Skeletal muscle cell (primary cell): ENCODE measurements around the gene PSMG4.

ENCODE experiments used
- DNase-seq: peaks from one replicate; pipeline ENCODE4 v3.0.0-alpha.2; 2010; ENCODE audit warnings: low read depth
- H3K4me3 ChIP-seq: 2 replicates; pipeline ENCODE4 v1.5.1; 2011; ENCODE audit warnings: low read depth, mild to moderate bottlenecking, control low read depth, low read length, moderate library complexity

The PSMG4 gene

GRCh38 chr6:3269281-3269975 is 10.7 kb downstream of the PSMG4 start:
- no peak for DNase-seq
- no peak overlapping the region for H3K4me3 ChIP-seq

GRCh38 chr6:3270258-3270657 is 11.5 kb downstream of the PSMG4 start:
- no peak overlapping the region for H3K4me3 ChIP-seq
- DNase-seq = no peak

- DNase-seq = no peak
These were observed 13.0 kb downstream of the PSMG4 start for GRCh38 chr6:3271756-3272155.

GRCh38 chr6:3272911-3273547 is 14.3 kb downstream of the PSMG4 start:
- H3K4me3 ChIP-seq = no peak overlapping the region
- DNase-seq = no peak

More at GRCh38 chr6:3271756-3272155, 13.0 kb downstream of the PSMG4 start:
- H3K4me3 ChIP-seq = no peak overlapping the region

GRCh38 chr6:3273707-3274521 is 15.2 kb downstream of the PSMG4 start:
- DNase-seq = no peak

GRCh38 chr6:3276174-3277167 is 17.7 kb downstream of the PSMG4 start:
- DNase-seq = no peak
- no peak overlapping the region for H3K4me3 ChIP-seq

More at GRCh38 chr6:3273707-3274521, 15.2 kb downstream of the PSMG4 start:
- H3K4me3 ChIP-seq = no peak overlapping the region

- no peak for DNase-seq
- no peak overlapping the region for H3K4me3 ChIP-seq
These were observed 18.5 kb downstream of the PSMG4 start for GRCh38 chr6:3277251-3277650.

- DNase-seq = no peak
- H3K4me3 ChIP-seq = no peak overlapping the region
These were observed 19.2 kb downstream of the PSMG4 start for GRCh38 chr6:3277851-3278416.

GRCh38 chr6:3278691-3279090 is 19.9 kb downstream of the PSMG4 start:
- no peak overlapping the region for H3K4me3 ChIP-seq
- DNase-seq = no peak

GRCh38 chr6:3280091-3280490 is 21.3 kb downstream of the PSMG4 start:
- DNase-seq = no peak
- no peak overlapping the region for H3K4me3 ChIP-seq

GRCh38 chr6:3280866-3281465 is 22.2 kb downstream of the PSMG4 start:
- no peak overlapping the region for H3K4me3 ChIP-seq
- no peak for DNase-seq

GRCh38 chr6:3281631-3282475 is 23.1 kb downstream of the PSMG4 start:
- no peak overlapping the region for H3K4me3 ChIP-seq
- peak; percentile 94 for DNase-seq

GRCh38 chr6:3282476-3283236 is 23.9 kb downstream of the PSMG4 start:
- no peak for DNase-seq
- no peak overlapping the region for H3K4me3 ChIP-seq

- no peak for DNase-seq
- no peak overlapping the region for H3K4me3 ChIP-seq
These were observed 24.5 kb downstream of the PSMG4 start for GRCh38 chr6:3283241-3283640.

GRCh38 chr6:3283641-3284435 is 25.1 kb downstream of the PSMG4 start:
- H3K4me3 ChIP-seq = no peak overlapping the region
- no peak for DNase-seq

GRCh38 chr6:3284436-3284876 is 25.7 kb downstream of the PSMG4 start:
- H3K4me3 ChIP-seq = no peak overlapping the region
- DNase-seq = no peak
